Uterus (tissue), 4 donors: Measurements from ENCODE around the gene RAB40A. TPM values are rescaled to one million over a fixed set of nuclear protein-coding genes. Genes with fewer than 3 reads are reported as not detected.

Source experiments
- DNase-seq, 2 donors: peaks; one replicate each; pipeline ENCODE4 v3.0.0-alpha.2; 2019 to 2020
- H3K27ac ChIP-seq, 2 donors: fragments of 200-600 bp; sonication (generic); 1 replicate in 1 of 2; 2 replicates in 1 of 2; pipeline ENCODE4 v1.5.1; 2016 to 2018
- H3K27me3 ChIP-seq, 2 donors: fragments of 200-600 bp; sonication (generic); one replicate each; pipeline ENCODE4 v1.5.1; 2018 to 2019; ENCODE audit warnings: control low read depth in 1 of 2
- H3K36me3 ChIP-seq, 2 donors: fragments of 200-600 bp; sonication (generic); one replicate each; pipeline ENCODE4 v1.5.1; 2019; ENCODE audit warnings: control low read depth in 1 of 2
- H3K4me1 ChIP-seq, 2 donors: fragments of 200-600 bp; sonication (generic); one replicate each; pipeline ENCODE4 v1.5.1; 2018 to 2019; ENCODE audit warnings: control low read depth in 1 of 2
- H3K4me3 ChIP-seq, 2 donors: fragments of 200-600 bp; sonication (generic); 1 replicate in 1 of 2; 2 replicates in 1 of 2; pipeline ENCODE4 v1.5.1; 2018 to 2019; ENCODE audit warnings: mild to moderate bottlenecking in 1 of 2
- H3K9me3 ChIP-seq, 2 donors: fragments of 200-600 bp; sonication (generic); one replicate each; pipeline ENCODE4 v1.5.1; 2019; ENCODE audit warnings: control low read depth in 1 of 2
- POLR2A ChIP-seq, 2 donors: fragments of 450-650 bp; IDR thresholded peaks; one replicate each; pipeline ENCODE4 v1.6.1; 2016; ENCODE audit warnings: antibody characterized with exemption in 2 of 2, mild to moderate bottlenecking in 1 of 2, moderate library complexity in 1 of 2
- intact Hi-C: fragments of 100-400 bp; cut with DNase I; formaldehyde crosslinking; loops from one replicate; pipeline ENCODE4 v1.15.1; 2023; ENCODE audit warnings: low total_unique reads
- total RNA-seq, 4 donors: library from RNA; depleted of rRNA in 3 of 4; stranded (reverse); fragments of >200 nt in 3 of 4; gene quantifications; one replicate each; pipeline versions ENCODE4 v1.1.0 to v1.2.4, GENCODE V29; 2014 to 2023
- TF ChIP-seq, protein P1 (sequence below), 4 experiments: fragments of 200-600 bp in 2 of 4; fragments of 450-650 bp in 2 of 4; sonication (generic) in 2 of 4; IDR thresholded peaks; one replicate each; pipeline ENCODE4 v1.5.1; 2016 to 2019; ENCODE audit warnings: antibody characterized with exemption in 4 of 4, mild to moderate bottlenecking in 2 of 4, moderate library complexity in 1 of 4
- donor health status: DM: yes; HTN: yes; CAD: no.

The RAB40A gene
- total RNA-seq, 4 donors from 2014 or later: 0.88 to 8.7 (median 3.9) TPM

DNA sequence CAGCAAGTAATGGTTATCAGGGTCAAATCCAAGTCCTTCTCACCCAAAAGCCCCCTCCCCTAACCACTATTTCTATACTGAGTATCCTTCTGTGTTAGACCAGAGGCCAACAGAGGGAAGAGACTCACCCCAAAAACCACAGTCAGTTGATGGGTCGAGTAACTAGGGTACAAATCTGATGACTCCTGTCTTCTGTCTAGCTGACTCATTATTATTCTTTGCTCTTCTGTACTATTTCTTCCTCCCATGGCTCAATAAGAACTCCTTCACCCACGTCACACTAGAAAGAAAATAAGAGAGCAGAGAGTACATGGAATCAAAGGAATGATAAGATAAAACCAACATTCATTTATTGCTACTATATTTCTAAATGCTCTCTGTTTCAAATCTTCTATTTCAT, 2.0 kb downstream of the RAB40A start:
- H3K4me1 ChIP-seq: no peaks in the 10 kb centered on the region
- no peaks in the 10 kb centered on the region for H3K27me3 ChIP-seq
- intact Hi-C loops: no loop called here
- TF ChIP-seq, protein P1, sequence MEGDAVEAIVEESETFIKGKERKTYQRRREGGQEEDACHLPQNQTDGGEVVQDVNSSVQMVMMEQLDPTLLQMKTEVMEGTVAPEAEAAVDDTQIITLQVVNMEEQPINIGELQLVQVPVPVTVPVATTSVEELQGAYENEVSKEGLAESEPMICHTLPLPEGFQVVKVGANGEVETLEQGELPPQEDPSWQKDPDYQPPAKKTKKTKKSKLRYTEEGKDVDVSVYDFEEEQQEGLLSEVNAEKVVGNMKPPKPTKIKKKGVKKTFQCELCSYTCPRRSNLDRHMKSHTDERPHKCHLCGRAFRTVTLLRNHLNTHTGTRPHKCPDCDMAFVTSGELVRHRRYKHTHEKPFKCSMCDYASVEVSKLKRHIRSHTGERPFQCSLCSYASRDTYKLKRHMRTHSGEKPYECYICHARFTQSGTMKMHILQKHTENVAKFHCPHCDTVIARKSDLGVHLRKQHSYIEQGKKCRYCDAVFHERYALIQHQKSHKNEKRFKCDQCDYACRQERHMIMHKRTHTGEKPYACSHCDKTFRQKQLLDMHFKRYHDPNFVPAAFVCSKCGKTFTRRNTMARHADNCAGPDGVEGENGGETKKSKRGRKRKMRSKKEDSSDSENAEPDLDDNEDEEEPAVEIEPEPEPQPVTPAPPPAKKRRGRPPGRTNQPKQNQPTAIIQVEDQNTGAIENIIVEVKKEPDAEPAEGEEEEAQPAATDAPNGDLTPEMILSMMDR (IDR thresholded peaks at IDR 0.05): no peak
- no peak for TF ChIP-seq POLR2A (IDR thresholded peaks at IDR 0.05)
- H3K4me3 ChIP-seq: no peak overlapping the region
- H3K9me3 ChIP-seq: no peaks in the 10 kb centered on the region
- no peak overlapping the region for H3K27ac ChIP-seq
- no peak for DNase-seq
- H3K36me3 ChIP-seq: no peaks in the 10 kb centered on the region

GRCh38 chrX:103513476-103514108, 5.7 kb downstream of the RAB40A start:
- DNase-seq: no peak
- Histone ChIP-seq H3K9me3 (no peaks in the 10 kb centered on the region), H3K27ac (no peak overlapping the region), H3K36me3 (no peaks in the 10 kb centered on the region), H3K27me3 (no peaks in the 10 kb centered on the region), H3K4me3 (no peak overlapping the region), H3K4me1 (no peaks in the 10 kb centered on the region)
- intact Hi-C loops: no loop called here
- TF ChIP-seq, protein P1 (IDR thresholded peaks at IDR 0.05): no peak
- TF ChIP-seq POLR2A (IDR thresholded peaks at IDR 0.05): no peak

DNA sequence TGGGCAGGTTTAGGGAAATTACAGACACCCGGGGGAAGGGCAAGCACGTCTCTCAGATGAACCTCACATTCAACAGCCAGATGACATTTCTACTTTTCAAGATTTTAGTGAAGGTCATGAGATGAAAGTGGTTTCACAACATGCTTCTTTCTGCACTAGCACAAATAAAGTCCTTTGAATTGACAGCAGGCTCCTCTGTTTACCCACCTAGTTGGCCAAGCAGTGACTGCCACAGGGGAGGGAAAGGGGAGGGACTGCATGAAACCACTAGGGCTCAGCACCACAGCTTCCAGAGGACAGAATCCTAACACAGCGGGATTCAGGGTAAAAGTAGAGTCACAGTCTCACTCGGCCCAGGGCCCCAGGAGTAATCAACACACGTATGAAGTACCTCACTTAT, 6.2 kb downstream of the RAB40A start:
- Histone ChIP-seq H3K36me3 (no peaks in the 10 kb centered on the region), H3K27ac (no peak overlapping the region), H3K9me3 (no peaks in the 10 kb centered on the region), H3K4me1 (no peaks in the 10 kb centered on the region), H3K4me3 (no peak overlapping the region), H3K27me3 (no peaks in the 10 kb centered on the region)
- intact Hi-C loops: no loop called here
- no peak for DNase-seq
- no peak for TF ChIP-seq POLR2A (IDR thresholded peaks at IDR 0.05)
- TF ChIP-seq, protein P1 (IDR thresholded peaks at IDR 0.05): no peak

GRCh38 chrX:103510031-103510430, 9.3 kb downstream of the RAB40A start:
- DNase-seq: no peak
- TF ChIP-seq, protein P1 (IDR thresholded peaks at IDR 0.05): no peak
- no peak for TF ChIP-seq POLR2A (IDR thresholded peaks at IDR 0.05)
- H3K27me3 ChIP-seq: no peaks in the 10 kb centered on the region
- no peaks in the 10 kb centered on the region for H3K9me3 ChIP-seq
- no peak overlapping the region for H3K27ac ChIP-seq
- H3K4me1 ChIP-seq: no peaks in the 10 kb centered on the region
- no peak overlapping the region for H3K4me3 ChIP-seq
- no peaks in the 10 kb centered on the region for H3K36me3 ChIP-seq
- intact Hi-C loops: no loop called here

DNA sequence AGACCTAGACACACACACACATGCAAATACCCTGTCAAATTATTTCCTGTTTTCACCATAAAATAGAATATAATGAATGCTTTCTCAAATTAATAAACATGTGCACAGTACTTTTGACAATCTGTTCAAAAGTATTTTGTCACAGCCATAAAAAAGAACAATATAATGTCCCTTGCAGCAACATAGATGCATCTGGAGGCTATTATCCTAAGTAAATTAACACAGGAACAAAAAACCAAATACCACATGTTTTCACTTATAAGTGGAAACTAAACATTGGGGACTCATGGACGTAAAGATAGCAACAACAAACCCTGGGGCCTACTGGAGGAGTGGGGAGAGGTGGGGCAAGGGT, 15.5 kb downstream of the RAB40A start:
- TF ChIP-seq, protein P1 (IDR thresholded peaks at IDR 0.05): no peak
- no peak for TF ChIP-seq POLR2A (IDR thresholded peaks at IDR 0.05)
- Histone ChIP-seq H3K4me1 (no peaks in the 10 kb centered on the region), H3K27ac (no peak overlapping the region), H3K9me3 (no peaks in the 10 kb centered on the region), H3K4me3 (no peak overlapping the region), H3K36me3 (no peaks in the 10 kb centered on the region), H3K27me3 (peaks cover 0 to 3% of the 10 kb centered on the region in 2 donors)
- intact Hi-C loops: no loop called here
- DNase-seq: no peak
